GM12873 (cell line): ENCODE data around the gene ABCA4.

Experiments used
- TF ChIP-seq, protein P1 (sequence below): IDR thresholded peaks from 2 replicates; pipeline ENCODE4 v1.5.1; 2012; ENCODE audit warnings: low read depth, mild to moderate bottlenecking, moderate library complexity, low read length, control low read depth; ENCODE audit not compliant: insufficient read depth; ENCODE audit errors: missing control alignments

Gene ABCA4

DNA sequence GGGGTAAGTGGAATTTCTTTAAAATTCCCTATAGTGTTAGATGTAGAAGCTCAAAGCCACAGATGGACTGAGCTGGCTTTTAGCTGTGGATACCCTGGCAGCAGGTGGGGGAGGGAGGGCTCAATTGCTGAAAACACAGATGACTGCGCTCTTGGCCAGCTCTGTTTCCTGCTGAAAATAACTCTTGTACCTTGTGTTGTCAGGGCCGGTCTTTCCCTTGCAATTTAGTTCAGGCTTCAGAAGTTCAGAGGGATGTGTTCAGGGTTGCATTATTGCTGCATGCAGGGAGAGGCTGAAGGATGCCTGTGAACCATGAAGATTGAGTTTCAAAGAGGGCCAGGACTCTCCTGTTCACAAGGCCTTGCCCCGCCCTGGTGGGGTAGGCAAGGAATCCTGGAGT lies 153.6 kb downstream of the ABCA4 start:
- TF ChIP-seq, protein P1, sequence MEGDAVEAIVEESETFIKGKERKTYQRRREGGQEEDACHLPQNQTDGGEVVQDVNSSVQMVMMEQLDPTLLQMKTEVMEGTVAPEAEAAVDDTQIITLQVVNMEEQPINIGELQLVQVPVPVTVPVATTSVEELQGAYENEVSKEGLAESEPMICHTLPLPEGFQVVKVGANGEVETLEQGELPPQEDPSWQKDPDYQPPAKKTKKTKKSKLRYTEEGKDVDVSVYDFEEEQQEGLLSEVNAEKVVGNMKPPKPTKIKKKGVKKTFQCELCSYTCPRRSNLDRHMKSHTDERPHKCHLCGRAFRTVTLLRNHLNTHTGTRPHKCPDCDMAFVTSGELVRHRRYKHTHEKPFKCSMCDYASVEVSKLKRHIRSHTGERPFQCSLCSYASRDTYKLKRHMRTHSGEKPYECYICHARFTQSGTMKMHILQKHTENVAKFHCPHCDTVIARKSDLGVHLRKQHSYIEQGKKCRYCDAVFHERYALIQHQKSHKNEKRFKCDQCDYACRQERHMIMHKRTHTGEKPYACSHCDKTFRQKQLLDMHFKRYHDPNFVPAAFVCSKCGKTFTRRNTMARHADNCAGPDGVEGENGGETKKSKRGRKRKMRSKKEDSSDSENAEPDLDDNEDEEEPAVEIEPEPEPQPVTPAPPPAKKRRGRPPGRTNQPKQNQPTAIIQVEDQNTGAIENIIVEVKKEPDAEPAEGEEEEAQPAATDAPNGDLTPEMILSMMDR, result no peak

DNA sequence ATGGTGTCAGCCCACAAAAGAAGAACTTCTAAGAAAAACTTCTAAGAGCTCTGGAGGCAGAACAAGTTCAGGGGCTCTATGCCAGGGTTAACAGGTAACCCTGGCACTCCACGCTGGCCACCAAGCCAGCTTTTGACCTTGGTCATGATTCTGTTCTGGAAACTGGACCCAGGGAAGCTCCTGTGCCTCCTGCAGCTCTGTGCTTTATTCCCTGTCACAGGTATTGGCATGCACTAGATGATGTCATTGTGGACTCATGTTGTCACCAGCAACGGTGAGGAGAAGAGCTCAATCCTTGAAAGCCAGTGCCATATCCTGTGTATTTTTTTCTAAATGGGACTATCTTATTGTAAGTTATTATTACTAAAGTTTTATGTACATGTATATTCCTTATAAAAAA lies 155.1 kb downstream of the ABCA4 start:
- TF ChIP-seq, protein P1, result no peak

DNA sequence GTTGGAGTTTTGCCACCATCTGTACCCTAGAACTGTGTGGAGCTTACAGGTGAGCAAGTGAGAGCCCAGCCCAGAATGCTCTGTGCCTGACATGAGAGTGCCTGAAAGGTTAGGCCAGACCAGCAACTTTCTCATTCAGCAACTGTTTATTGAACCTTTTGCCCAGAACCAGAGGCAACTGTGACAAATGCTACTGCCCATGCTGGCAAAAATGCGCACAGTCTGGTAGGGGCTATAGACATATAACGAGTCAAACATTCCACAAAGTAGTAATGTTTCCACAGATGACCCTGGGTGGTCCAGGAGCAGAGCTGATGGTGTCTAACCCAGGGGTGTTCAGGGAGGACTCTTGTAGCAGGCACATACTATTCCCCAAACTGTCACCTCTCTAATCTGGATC lies 155.7 kb downstream of the ABCA4 start:
- TF ChIP-seq, protein P1, result no peak

DNA sequence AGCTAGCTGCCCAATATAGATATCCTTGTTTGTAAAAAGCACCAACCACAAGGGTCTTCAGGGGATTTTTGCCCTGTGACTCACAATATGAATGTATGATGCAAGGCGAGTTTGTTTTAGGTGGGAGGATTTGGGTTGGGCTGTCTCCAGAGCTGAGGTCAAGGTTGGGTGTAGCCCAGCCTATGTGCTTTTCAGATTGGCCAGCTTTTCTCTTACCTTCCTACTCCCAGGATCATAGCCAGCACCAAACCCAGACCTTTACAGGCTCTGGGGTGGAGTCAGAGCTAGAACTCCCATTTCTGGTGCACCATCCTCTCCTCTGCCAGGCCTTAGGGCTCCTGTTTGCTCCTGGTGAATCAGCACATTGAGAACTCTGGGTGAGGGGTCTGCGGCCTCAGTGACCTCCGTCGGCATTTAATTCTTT lies 156.2 kb downstream of the ABCA4 start:
- TF ChIP-seq, protein P1, result no peak

DNA sequence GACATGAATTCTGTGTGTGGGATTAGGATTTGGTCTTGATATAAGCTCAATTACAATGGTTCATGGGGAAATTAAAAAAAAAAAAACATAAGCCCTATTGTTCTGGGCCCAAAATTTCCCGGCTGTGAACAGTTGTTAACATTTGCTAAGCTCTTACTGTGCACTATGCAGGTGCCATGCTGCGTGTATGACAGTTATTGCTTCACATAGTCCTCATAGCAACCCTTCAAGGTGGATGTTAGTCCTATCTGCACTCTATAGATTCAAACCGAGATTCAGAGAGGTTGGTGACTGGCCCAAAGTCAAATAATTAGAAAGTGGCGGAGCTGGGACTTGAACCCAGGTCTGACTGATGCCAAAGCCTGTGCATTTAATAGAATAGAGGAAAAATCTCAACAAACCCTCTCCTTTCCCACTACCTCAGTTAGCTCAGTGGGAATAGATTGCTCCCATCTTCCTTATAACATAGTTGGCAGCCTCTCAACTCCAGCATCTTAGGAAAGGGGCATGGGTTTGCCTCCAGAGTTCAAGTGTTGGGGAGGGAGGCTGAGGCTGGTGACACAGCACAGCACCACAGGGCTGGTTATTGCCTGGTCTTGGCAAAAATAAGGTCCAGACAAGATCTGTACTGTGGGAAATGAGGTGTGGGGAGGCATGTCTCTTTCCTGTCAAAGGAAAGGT lies 156.7 kb downstream of the ABCA4 start:
- TF ChIP-seq, protein P1, result no peak

DNA sequence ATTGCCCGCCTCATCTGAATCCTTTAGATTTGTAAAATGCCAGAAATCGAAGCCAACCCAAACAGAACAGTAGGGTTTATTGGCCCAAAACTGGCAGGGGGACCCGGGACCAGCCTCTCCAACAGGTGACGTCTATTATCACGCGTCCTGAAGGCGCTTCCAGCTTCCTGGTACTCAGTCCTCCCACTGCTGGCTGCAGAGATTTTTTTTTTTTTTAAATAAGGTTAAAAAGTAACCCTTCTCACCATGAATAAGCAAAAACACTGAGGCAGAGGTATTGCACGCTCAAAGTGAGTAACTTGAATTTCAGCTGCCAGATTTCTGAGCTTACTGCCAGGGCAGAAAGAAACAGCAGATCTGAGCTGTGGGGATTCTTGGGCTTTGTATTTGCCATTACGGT lies 157.4 kb downstream of the ABCA4 start:
- TF ChIP-seq, protein P1, result no peak

DNA sequence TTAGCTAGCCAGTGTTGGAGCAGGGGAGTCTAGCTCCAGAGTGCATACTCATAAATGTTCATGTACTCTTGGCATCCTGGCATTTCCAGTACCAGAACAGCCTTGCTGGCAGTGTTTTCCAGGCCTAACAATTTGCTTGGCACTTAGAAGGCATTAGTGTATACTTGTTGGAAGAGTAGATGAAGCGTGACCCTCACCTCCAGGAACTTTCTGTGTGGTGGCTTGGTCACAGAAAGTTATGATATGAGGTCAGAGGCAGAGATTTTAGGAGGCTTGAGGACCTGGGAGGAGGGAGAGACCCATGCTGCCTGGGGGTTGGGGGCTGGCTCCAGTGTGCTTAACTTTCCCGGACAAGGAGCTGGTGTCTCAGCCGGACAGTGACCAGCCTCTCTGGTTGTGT lies 159.0 kb downstream of the ABCA4 start:
- TF ChIP-seq, protein P1, result no peak
